Measurements from ENCODE around the gene PRR19.

DNA sequence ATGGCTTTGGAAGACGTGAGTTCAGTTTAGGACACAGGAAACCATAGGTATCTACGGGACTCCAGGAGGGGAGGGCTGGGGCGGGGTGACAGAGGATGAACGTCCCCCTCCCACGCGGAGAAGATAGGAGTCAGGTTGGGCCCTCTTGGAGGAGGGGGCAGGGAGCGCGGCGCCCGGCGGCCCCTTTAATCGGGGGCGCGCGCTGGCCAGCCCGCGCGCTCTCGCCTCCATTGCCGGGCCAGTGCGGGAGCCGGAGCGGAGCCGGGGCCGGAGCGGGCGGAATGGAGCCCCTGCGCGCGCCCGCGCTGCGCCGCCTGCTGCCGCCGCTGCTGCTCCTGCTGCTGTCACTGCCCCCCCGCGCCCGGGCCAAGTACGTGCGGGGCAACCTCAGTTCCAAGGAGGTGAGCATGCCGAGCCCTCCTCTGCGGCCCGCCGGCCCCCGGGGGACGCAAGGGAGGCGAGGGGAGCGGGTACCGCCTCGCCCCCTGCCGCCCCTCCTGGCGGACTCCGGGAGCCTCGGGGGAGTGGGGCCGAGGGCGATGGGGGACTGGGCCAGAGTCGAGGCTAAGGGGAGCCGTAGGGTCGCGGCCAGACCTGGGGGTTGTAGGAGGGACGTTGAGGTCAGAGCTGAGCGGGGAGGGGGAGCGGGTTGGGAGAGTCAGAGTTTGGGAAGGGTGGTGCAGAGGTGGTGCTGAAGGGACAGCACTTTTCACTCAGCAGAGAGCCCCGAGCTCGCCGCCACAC, 11.3 kb downstream of the PRR19 start, which contains the start of gene TMEM145:
- TF ChIP-seq CTCF (IDR thresholded peaks at IDR 0.05; ENCODE audit: low read depth, low read length, poor library complexity, severe bottlenecking) (peak; percentile 48), EZH2phosphoT487 (IDR thresholded peaks at IDR 0.05; ENCODE audit: borderline replicate concordance, low read length) (no peak)

Data from DOHH2 (cell line).